GM19035 (cell line): ENCODE results near the gene SPINK8.
A peak's percentile ranks its signal among the peaks of the same experiment; 100 is the strongest.
"Not testable (repeated sequence)": the region's sequence is repeated elsewhere in the genome, so short reads cannot be mapped to it uniquely, and the experiment has no call there.

ENCODE experiments used
- ATAC-seq: cut with Tn5 transposase; IDR thresholded peaks from one replicate; pipeline ENCODE4 v1.9.1; 2021; ENCODE audit not compliant: unreplicated experiment

SPINK8 gene

GRCh38 chr3:48331706-48332435 lies 1.6 kb downstream of the SPINK8 start:
- not testable (repeated sequence) for ATAC-seq

DNA sequence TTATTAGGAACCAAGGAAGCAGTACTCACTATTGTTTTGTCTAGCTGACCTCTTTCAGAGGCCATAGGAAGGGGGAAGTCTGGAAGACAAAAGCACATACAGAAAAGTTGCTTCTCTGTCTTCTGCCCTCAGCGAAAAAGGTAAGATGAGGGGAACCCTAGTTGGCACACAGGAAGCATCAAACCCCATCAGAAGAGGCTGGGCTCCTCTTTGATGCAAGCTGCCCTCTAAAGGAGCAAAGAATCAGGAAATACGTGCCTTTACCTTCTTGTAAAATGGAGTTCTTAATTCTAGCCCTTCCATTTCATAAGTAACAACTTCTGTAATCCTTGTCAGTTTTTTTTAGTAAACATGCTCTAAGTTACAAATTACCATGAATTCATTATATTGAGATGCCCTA lies 12.5 kb downstream of the SPINK8 start:
- no peak for ATAC-seq

DNA sequence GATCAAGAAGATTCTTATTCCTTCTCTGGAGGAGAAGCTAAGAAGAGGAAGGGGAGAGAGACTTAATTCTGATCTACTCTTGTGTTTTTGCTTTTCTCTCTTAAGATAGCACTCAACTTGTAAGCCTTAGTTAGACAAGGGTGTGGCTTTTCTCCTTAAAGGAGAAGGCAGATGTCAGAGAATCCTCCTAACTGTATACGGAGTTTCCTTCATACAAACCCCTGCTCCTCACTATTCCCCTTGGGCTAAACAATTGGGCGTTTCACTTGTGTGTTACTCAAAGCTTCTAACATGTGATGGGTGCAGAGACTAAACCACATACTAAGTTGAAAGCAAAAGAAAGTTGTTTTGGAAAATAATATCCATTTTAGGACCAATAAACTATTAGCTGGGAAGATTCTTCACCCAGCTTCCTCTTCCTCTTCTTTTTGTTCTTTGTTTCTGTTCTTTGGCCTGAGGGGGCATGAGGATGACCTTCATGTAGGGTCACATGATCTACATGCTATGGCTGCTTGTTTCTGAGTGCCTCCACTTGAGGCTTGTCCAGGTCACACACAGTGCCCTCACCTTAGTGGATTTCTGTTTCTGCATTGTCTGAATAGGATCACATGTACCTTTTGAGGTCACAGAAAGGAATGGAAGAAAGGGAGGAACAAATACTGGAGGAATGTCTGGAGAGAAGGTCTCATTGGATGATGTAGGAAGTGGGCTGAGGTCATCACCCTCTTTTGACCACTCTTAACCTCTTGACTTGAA lies 14.6 kb downstream of the SPINK8 start:
- ATAC-seq = no peak

DNA sequence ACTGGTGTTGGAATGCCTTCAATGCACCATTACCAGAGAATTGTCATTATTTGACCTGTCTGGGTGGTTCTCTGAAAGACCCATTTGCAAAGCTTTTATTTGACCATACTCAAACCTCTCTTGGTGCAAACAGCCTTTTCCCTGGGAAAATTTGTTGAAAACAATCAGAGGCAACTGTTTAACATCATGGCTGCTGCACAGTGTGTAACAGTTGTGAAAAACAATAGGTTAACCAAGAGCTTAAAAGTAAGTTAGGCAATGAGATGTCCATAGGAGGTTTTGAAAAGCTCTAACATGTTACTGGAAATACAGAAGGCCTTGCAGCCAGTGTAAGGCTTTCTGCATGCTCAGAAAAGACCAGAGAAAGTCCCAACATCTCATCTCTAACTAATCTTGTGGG lies 18.9 kb downstream of the SPINK8 start:
- no peak for ATAC-seq

DNA sequence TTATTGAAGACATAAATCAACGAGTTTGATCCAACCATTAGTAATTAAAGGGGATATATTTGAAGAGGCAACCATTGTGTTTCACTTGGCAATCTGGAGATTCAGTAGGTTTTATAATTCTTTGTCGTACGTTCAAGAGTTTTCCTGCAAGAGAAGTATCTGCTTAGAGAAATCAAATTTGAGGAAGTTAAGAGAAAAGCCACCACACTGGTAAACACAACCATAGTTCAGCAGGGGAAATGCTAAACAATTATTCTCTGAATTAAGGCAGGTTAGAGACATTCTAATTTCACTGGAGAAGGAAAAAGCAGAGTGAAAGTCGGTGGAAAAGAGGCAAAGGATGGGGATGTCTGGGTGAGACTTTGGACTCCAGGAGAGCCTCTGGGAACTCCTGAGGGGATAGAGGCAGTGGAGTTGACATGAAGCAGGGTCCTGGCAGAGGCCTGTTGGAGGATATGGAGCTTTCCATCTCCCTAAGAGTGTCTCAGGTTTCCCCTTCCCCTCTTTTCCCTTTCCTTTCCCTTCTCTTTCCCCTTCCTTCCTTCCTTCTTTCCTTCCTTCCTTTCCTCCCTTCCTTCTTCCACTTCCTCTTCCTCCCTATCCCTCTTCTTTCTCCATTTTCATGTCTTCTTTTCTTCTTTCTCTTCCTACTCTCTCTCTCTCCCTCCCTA lies 26.5 kb downstream of the SPINK8 start:
- ATAC-seq = no peak

DNA sequence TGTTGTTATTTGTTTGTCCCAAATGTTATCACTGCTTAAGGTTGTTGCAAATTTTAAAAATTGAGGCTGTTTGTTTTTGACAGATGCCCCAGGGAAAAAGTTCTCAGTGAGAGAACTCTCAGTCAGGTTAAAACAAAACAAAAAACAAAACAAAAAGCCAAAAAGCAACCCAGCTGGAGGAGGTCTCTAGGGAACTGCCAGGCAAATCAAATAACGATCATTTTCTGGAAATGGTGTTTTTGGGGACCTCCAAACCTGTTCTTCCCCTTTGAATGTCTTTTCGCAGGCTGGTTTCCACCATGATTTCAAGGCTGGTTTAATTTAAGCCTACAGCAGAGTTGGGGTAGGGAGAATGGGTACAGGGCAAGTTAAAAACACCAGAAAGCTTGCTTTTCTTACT lies 27.2 kb downstream of the SPINK8 start:
- ATAC-seq = no peak

- no peak for ATAC-seq
Observed at GRCh38 chr3:48305396-48305795, 28.1 kb downstream of the SPINK8 start.

GRCh38 chr3:48303021-48303420 lies 30.4 kb downstream of the SPINK8 start:
- no peak for ATAC-seq

- peak; percentile 6 for ATAC-seq
Observed at GRCh38 chr3:48301800-48302166, 31.7 kb downstream of the SPINK8 start.

- ATAC-seq = peak; percentile 71
Observed at GRCh38 chr3:48301020-48301799, 32.3 kb downstream of the SPINK8 start, which contains the start of gene NME6. Gene NME6 (minus strand): TSS chr3:48301367.

- peak; percentile 47 for ATAC-seq
Observed at GRCh38 chr3:48299746-48300712, 33.4 kb downstream of the SPINK8 start.

- ATAC-seq = no peak
Observed at GRCh38 chr3:48297111-48297810, 36.2 kb downstream of the SPINK8 start.

DNA sequence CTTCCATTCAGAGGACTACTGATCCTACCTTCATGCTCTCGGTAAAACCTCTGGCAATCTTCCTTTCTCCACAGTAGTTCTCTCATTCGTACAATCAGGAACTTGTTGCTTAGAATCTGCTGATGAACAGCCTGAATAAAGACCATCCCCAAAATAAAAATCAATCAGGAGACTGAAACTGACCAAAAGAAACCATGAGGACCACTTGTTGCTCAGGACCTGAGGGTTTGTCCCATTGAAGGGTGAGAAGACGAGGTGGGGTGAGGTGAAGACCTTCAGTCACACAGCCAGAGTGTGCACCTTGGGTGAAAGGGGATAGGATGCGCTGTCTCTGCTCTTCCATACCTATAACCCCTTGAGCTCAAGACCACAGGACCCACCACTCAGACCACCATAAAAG lies 36.8 kb downstream of the SPINK8 start:
- no peak for ATAC-seq

GRCh38 chr3:48294611-48295263 lies 38.7 kb downstream of the SPINK8 start:
- no peak for ATAC-seq

DNA sequence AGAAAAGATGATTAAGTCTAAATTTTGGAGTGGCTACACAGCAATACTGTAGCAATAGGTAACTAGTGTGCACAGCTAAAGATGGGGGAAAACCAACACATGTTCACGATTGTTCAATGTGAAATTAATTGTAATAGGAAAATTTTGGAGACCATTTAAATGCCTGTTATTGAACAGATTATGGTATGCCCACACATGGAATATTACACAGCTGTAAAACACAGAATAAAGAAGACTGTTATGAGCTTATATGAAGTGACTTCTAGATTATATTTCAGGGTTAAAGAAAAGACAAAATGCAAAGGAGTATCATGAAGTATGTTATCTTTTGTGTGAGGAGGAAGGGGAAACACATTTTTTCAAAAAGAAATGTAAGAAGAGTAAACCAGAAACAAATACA lies 43.8 kb downstream of the SPINK8 start:
- no peak for ATAC-seq

GRCh38 chr3:48287034-48287433 lies 46.4 kb downstream of the SPINK8 start:
- no peak for ATAC-seq

- no peak for ATAC-seq
Observed at GRCh38 chr3:48286308-48286707, 47.2 kb downstream of the SPINK8 start.

DNA sequence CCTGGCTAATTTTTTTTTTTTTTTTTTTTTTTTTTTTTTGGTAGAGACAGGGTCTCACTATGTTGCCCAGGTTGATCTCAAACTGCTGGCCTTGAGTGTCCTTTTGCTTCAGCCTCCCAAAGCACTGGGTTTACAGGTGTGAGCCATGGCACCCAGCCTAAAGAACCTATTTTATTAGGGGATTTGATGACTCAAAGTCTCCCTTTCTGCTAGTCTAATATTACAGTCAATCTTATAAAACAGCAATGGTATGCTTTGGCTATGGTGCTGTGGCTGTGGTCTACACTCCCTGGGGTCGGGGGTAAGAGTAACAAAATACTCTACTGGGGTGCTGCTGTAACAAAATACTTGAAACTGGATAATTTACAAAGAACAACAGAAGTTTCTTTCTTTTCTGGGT lies 47.8 kb downstream of the SPINK8 start:
- no peak for ATAC-seq

- ATAC-seq = no peak
Observed at GRCh38 chr3:48285132-48285531, 48.3 kb downstream of the SPINK8 start.
